Type B pancreatic cell (in vitro differentiated cells): Measurements from ENCODE around the gene ZIC1. TPM values are rescaled to one million over a fixed set of nuclear protein-coding genes. Genes with fewer than 3 reads are reported as not detected.
A peak's percentile ranks its signal among the peaks of the same experiment; 100 is the strongest.

Experiments
- DNase-seq: peaks from one replicate; pipeline ENCODE4 v3.0.0; 2021; ENCODE audit warnings: mixed read lengths; ENCODE audit not compliant: unreplicated experiment; ENCODE audit errors: extremely low spot score
- H3K27ac Mint-ChIP-seq: 2 replicates; pipeline ENCODE4 v1.8.0; 2021; ENCODE audit warnings: mild to moderate bottlenecking, mixed read lengths
- H3K27me3 Mint-ChIP-seq: 2 replicates; pipeline ENCODE4 v1.8.0; 2021; ENCODE audit warnings: mixed read lengths
- H3K36me3 Mint-ChIP-seq: 2 replicates; pipeline ENCODE4 v1.8.0; 2021; ENCODE audit warnings: mixed read lengths
- H3K4me1 Mint-ChIP-seq: one replicate; pipeline ENCODE4 v1.8.0; 2021; ENCODE audit warnings: mixed read lengths; ENCODE audit not compliant: unreplicated experiment
- H3K4me3 Mint-ChIP-seq: 2 replicates; pipeline ENCODE4 v1.8.0; 2021; ENCODE audit warnings: mild to moderate bottlenecking, mixed read lengths
- H3K9me3 Mint-ChIP-seq: 2 replicates; pipeline ENCODE4 v1.8.0; 2021; ENCODE audit warnings: mixed read lengths
- CTCF ChIP-seq: fragments of 200-600 bp; sonication (generic); conservative IDR thresholded peaks from 2 replicates; pipeline ENCODE4 v1.5.0; 2021; ENCODE audit warnings: antibody characterized with exemption, mild to moderate bottlenecking
- total RNA-seq: library from RNA; stranded (reverse); gene quantifications from 2 replicates; pipeline ENCODE4 v1.2.1, GENCODE V29; 2021; ENCODE audit warnings: low replicate concordance

ZIC1 gene
- total RNA-seq, 1 donor from 2014 or later = 184 TPM

DNA sequence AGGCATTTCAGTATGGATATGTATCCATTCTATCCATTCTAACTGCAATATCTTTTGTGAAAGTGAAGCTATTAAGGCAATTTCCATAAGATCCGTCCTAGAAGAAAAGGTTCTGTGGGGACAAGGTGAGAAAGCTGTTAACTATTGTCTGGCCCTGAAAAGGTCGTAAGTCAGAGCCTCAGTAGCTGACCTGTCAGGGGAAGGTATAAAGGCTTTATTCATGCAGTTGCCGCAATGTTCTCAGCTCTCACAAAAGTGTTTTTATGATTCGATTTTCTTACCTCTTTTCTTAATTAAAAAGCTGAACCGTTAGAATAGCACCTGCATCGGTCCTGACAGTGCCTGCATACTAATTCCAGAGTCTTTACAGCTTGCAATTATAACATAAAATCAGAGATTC lies 27.6 kb upstream of the ZIC1 start:
- Mint-ChIP-seq H3K4me1 (peaks cover 25% of the 10 kb centered on the region), H3K9me3 (no peaks in the 10 kb centered on the region), H3K36me3 (peaks cover 8% of the 10 kb centered on the region), H3K4me3 (no peak overlapping the region), H3K27me3 (peaks cover 98% of the 10 kb centered on the region), H3K27ac (no peak overlapping the region)
- no peak for TF ChIP-seq CTCF
- no peak for DNase-seq

GRCh38 chr3:147383617-147384016 lies 25.5 kb upstream of the ZIC1 start:
- Mint-ChIP-seq H3K4me1 (peaks cover 23% of the 10 kb centered on the region), H3K27me3 (peaks cover 98% of the 10 kb centered on the region), H3K4me3 (no peak overlapping the region), H3K27ac (no peak overlapping the region), H3K36me3 (peaks cover 8% of the 10 kb centered on the region), H3K9me3 (no peaks in the 10 kb centered on the region)
- no peak for DNase-seq
- peak; percentile 56 for TF ChIP-seq CTCF

GRCh38 chr3:147384210-147385058 lies 24.7 kb upstream of the ZIC1 start:
- Mint-ChIP-seq H3K27ac (no peak overlapping the region), H3K9me3 (no peaks in the 10 kb centered on the region), H3K4me1 (peaks cover 22% of the 10 kb centered on the region), H3K36me3 (peaks cover 8% of the 10 kb centered on the region), H3K4me3 (no peak overlapping the region), H3K27me3 (peaks cover 98% of the 10 kb centered on the region)
- TF ChIP-seq CTCF = peak; percentile 57
- DNase-seq = no peak

DNA sequence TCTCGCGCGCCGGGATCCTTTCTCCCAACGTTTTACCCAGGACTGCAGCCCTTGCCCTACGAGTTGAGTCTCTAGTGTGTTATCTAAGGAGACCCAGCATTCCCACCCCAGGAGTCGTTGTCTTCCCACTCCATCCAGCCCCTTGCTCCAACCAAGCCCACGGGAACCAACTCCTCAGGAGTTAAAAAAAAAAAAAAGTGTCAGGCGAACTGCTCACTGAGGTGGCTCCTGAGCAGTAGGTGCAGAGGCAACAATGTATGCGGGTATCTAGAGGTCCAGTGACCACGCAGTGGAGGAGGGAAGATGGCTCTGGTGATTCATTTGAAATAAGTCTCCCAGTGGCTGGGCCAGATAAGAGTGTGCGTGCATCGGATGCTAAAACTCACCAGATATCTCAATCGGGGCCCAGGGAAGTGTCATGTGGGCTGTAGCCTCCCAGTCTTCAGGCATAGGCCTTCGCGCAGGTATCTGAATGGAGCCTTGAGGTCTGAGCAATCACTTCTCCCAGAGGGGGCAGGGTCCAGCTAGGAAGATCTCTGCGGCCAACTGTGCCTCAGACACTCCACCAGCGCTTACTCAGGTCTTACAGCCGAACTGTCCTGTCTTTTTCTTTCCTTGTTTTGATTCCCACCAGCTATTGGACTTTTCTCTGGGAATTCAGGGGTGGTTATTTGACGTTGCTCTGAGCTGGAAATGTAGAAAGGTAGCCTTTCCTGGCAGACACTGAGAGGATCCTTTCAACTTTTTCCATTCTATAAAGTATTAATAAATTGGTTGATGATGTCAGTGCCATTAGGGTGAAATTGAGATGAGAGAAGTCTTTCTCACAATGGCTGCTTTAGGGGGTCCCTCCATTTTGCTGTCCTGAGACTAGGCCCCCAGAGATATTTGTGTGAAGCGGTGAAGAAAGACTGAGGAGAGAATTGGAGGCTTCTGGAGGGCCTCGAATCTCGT lies 23.8 kb upstream of the ZIC1 start:
- Mint-ChIP-seq H3K4me3 (no peak overlapping the region), H3K4me1 (peaks cover 30% of the 10 kb centered on the region), H3K9me3 (no peaks in the 10 kb centered on the region), H3K27ac (no peak overlapping the region), H3K36me3 (peaks cover 8% of the 10 kb centered on the region), H3K27me3 (peaks cover 98% of the 10 kb centered on the region)
- peak; percentile 8 for TF ChIP-seq CTCF
- DNase-seq = no peak

DNA sequence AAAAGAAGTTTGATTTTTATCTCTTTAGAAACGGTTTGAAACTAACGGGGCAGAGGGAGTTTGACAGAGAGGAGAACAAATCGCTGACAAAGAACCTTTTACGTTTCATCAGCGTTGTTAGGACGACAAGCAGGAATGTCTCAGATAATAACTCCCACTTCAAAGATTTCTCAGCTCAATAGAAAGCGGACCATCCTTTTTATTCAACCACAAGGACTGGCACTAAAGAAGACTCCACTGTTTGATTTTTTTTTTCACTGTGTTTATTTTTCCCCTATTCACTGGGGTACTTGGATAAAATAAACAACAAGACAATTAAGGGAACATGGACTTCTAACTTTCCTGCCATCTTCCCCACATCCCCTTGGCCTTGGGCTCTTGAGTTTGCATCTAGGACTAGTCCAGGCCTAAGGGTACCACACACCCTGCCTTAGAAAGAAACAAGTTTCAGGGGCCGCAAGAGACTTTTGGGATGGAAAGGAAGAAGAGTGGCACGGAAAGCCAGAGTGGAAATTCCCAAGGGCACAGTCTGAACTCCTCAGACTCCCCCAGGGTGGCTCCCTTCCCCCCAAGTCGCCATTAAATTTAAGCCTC lies 21.8 kb upstream of the ZIC1 start:
- Mint-ChIP-seq H3K4me3 (peak overlapping the region; percentile 53), H3K4me1 (peaks cover 40% of the 10 kb centered on the region), H3K27ac (peak overlapping the region; percentile 87), H3K36me3 (peaks cover 8% of the 10 kb centered on the region), H3K27me3 (peaks cover 99% of the 10 kb centered on the region), H3K9me3 (no peaks in the 10 kb centered on the region)
- DNase-seq = no peak
- TF ChIP-seq CTCF = no peak
